ENCODE measurements around the gene ITSN1. TPM values are rescaled to one million over a fixed set of nuclear protein-coding genes. Genes with fewer than 3 reads are reported as not detected.

The ITSN1 gene
- total RNA-seq, 1 experiment from 2014 or later, result 42.6 TPM

DNA sequence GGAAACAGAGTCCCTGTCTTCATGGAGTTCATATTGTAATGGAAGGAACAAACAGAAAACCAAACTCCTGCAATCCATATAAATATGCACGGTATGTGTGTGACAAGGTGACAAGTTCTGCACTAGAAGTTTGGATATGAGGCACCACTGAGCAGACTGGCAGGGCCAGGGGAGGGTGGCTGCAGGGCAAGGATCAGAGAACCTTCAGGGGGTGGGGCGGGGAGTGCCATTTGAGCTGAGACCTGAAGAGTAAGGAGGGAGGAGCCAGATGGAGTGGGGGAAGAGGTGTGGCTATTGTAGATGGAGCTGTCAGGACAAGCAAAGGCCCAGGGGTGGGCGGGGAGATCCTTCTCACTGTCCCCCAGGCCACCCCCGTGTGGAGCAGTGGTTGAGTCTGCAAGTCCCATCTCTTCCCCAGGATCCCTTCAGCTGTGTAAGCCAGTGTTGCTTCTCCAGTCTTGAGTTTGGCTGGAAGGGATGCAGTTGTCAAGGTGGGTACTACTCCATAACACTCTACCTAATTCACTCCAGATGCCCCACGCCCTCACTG lies 196.9 kb downstream of the ITSN1 start:
- Mint-ChIP-seq H3K4me1 (ENCODE audit: insufficient read depth, unreplicated experiment) (peaks cover 7% of the 10 kb centered on the region), H3K27ac (ENCODE audit: low read depth, unreplicated experiment) (no peak overlapping the region), H3K9me3 (ENCODE audit: unreplicated experiment) (no peaks in the 10 kb centered on the region), H3K36me3 (ENCODE audit: insufficient read depth, unreplicated experiment) (peaks cover 32% of the 10 kb centered on the region), H3K27me3 (ENCODE audit: insufficient read depth, unreplicated experiment) (no peaks in the 10 kb centered on the region), H3K4me3 (ENCODE audit: unreplicated experiment) (no peak overlapping the region)
- intact Hi-C loops (cut with micrococcal nuclease), result no loop called here
- no TSS peak for BruUV-seq (replicated peaks)
- no peak for DNase-seq (ENCODE audit: unreplicated experiment)
- TF ChIP-seq, protein P1, sequence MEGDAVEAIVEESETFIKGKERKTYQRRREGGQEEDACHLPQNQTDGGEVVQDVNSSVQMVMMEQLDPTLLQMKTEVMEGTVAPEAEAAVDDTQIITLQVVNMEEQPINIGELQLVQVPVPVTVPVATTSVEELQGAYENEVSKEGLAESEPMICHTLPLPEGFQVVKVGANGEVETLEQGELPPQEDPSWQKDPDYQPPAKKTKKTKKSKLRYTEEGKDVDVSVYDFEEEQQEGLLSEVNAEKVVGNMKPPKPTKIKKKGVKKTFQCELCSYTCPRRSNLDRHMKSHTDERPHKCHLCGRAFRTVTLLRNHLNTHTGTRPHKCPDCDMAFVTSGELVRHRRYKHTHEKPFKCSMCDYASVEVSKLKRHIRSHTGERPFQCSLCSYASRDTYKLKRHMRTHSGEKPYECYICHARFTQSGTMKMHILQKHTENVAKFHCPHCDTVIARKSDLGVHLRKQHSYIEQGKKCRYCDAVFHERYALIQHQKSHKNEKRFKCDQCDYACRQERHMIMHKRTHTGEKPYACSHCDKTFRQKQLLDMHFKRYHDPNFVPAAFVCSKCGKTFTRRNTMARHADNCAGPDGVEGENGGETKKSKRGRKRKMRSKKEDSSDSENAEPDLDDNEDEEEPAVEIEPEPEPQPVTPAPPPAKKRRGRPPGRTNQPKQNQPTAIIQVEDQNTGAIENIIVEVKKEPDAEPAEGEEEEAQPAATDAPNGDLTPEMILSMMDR (IDR thresholded peaks at IDR 0.05; ENCODE audit: unreplicated experiment), result no peak
- ChIA-PET POLR2A (interaction anchor here (0.6 to 0.7 kb wide), 3 partner anchors 23 to 260 kb away, joined by 3 read pairs; no protein-coding TSS in a partner anchor), CTCF (no interaction called here)

DNA sequence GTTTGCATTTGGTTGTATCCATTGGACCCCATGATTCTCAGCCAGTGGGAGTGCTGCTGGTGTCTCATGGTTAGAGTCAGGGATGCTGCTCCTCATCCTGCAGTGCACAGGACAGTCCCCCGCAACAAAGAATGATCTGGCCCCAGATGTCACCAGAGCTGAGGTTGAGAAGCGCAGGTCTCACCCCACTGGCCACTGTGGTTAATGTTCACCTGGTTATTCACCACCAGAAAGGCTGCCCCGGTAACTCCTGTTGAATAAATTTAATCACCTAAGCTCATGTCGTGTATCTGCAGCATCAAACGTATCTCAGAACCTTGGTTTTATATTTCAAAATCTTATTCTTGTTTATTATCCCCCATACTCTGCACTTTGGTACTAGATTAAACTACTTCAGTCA lies 197.5 kb downstream of the ITSN1 start:
- intact Hi-C loops (cut with micrococcal nuclease), result no loop called here

DNA sequence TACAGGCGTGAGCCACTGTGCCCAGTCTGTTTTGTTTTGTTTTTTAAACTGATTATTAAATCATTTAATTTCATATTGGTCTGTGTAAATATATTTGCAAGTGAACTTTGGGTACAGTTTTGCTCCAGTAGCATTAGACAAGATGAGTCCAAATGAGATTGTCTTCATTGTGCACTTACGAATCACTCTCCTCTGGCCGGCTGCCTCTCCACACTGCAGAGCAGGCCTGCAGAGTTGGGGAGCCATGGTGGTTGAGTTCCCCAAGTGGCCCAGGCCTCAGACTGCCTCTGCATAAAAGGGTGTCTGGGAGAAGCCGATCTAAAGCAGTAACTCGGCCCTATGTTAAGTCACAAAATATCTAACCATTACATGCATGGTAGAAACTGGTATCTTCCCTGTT lies 198.5 kb downstream of the ITSN1 start:
- Mint-ChIP-seq H3K4me3 (ENCODE audit: unreplicated experiment) (no peak overlapping the region), H3K4me1 (ENCODE audit: insufficient read depth, unreplicated experiment) (peaks cover 7% of the 10 kb centered on the region), H3K27me3 (ENCODE audit: insufficient read depth, unreplicated experiment) (no peaks in the 10 kb centered on the region), H3K27ac (ENCODE audit: low read depth, unreplicated experiment) (no peak overlapping the region), H3K36me3 (ENCODE audit: insufficient read depth, unreplicated experiment) (peaks cover 19% of the 10 kb centered on the region), H3K9me3 (ENCODE audit: unreplicated experiment) (no peaks in the 10 kb centered on the region)
- no TSS peak for BruUV-seq (replicated peaks)
- ChIA-PET CTCF (interaction anchor here (0.6 kb wide), 1 partner anchor 18 kb away, joined by 3 read pairs; no protein-coding TSS in a partner anchor), POLR2A (no interaction called here)
- intact Hi-C loops (cut with micrococcal nuclease), result no loop called here
- TF ChIP-seq, protein P1 (IDR thresholded peaks at IDR 0.05; ENCODE audit: unreplicated experiment), result no peak
- DNase-seq (ENCODE audit: unreplicated experiment), result no peak

More for the DNA sequence above, 197.5 kb downstream of the ITSN1 start:
- BruUV-seq (replicated peaks), result no TSS peak
- Mint-ChIP-seq H3K27ac (ENCODE audit: low read depth, unreplicated experiment) (no peak overlapping the region), H3K36me3 (ENCODE audit: insufficient read depth, unreplicated experiment) (peaks cover 26% of the 10 kb centered on the region), H3K9me3 (ENCODE audit: unreplicated experiment) (no peaks in the 10 kb centered on the region), H3K27me3 (ENCODE audit: insufficient read depth, unreplicated experiment) (no peaks in the 10 kb centered on the region), H3K4me3 (ENCODE audit: unreplicated experiment) (no peak overlapping the region), H3K4me1 (ENCODE audit: insufficient read depth, unreplicated experiment) (peaks cover 7% of the 10 kb centered on the region)
- CTCF ChIA-PET, result no interaction called here
- TF ChIP-seq, protein P1 (IDR thresholded peaks at IDR 0.05; ENCODE audit: unreplicated experiment), result no peak
- POLR2A ChIA-PET, result interaction anchor here (0.6 to 0.7 kb wide), 2 partner anchors 38 to 261 kb away, joined by 3 read pairs; no protein-coding TSS in a partner anchor
- no peak for DNase-seq (ENCODE audit: unreplicated experiment)

DNA sequence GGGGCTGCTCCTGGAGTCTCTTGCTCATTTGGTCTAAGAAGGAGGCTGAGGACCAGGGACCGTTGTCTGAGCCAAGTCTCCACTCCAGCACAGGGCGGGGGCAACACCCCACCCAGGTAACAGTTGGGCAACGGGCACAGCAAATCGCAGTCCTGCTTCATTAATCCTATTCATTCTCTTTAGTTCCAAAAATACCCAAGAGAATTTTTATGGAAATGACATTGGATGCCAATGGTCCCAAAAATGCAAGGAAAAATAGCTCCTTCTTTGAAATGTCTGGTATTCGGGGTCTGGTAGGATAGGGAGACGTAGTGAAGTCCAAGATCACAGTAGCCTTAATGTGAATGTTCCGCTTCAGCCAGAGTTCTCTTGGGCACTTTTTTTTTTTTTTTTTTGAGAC lies 199.3 kb downstream of the ITSN1 start:
- no TSS peak for BruUV-seq (replicated peaks)
- TF ChIP-seq, protein P1 (IDR thresholded peaks at IDR 0.05; ENCODE audit: unreplicated experiment), result no peak
- intact Hi-C loops (cut with micrococcal nuclease), result no loop called here
- Mint-ChIP-seq H3K9me3 (ENCODE audit: unreplicated experiment) (no peaks in the 10 kb centered on the region), H3K36me3 (ENCODE audit: insufficient read depth, unreplicated experiment) (peaks cover 17% of the 10 kb centered on the region), H3K4me3 (ENCODE audit: unreplicated experiment) (no peak overlapping the region), H3K27me3 (ENCODE audit: insufficient read depth, unreplicated experiment) (no peaks in the 10 kb centered on the region), H3K27ac (ENCODE audit: low read depth, unreplicated experiment) (no peak overlapping the region), H3K4me1 (ENCODE audit: insufficient read depth, unreplicated experiment) (peaks cover 7% of the 10 kb centered on the region)
- DNase-seq (ENCODE audit: unreplicated experiment), result no peak
- ChIA-PET POLR2A (interaction anchor here (0.9 to 1.6 kb wide), 5 partner anchors 13 to 186 kb away, joined by 3 to 9 read pairs (median 5); no protein-coding TSS in a partner anchor), CTCF (interaction anchor here (0.6 to 1.3 kb wide), 8 partner anchors 19 to 924 kb away, joined by 3 to 6 read pairs (median 3); no protein-coding TSS in a partner anchor)

Measured in MCF 10A (cell line).